CD14-positive monocyte (primary cell): ENCODE measurements around the gene CCDC8. TPM values are rescaled to one million over a fixed set of nuclear protein-coding genes. Genes with fewer than 3 reads are reported as not detected.
"Not testable (repeated sequence)": the region's sequence is repeated elsewhere in the genome, so short reads cannot be mapped to it uniquely, and the experiment has no call there.

Experiments
- DNase-seq, 3 donors: peaks; one replicate each; pipeline ENCODE4 v3.0.0-alpha.2; 2011 to 2022
- H2AFZ ChIP-seq: 2 replicates; pipeline ENCODE4 v1.6.0; 2012; ENCODE audit warnings: mild to moderate bottlenecking, low read depth, low read length, inconsistent platforms; ENCODE audit not compliant: insufficient read depth, poor library complexity, severe bottlenecking
- H3K27ac ChIP-seq, 2 donors: 1 replicate in 1 of 2; 2 replicates in 1 of 2; pipeline ENCODE4 v1.5.1; 2012 to 2013; ENCODE audit warnings: low read length in 2 of 2, control low read depth in 1 of 2, inconsistent platforms in 1 of 2, low read depth in 1 of 2, mild to moderate bottlenecking in 1 of 2
- H3K27me3 ChIP-seq, 2 donors: one replicate each; pipeline versions ENCODE4 v1.6.0 to v1.6.1; 2011 to 2013; ENCODE audit warnings: low read length in 2 of 2; ENCODE audit not compliant: control insufficient read depth in 2 of 2, insufficient read depth in 2 of 2
- H3K36me3 ChIP-seq, 2 donors: replicated peaks in 1 of 2; 1 replicate in 1 of 2; 2 replicates in 1 of 2; pipeline versions ENCODE4 v1.5.1 to v1.6.1; 2012 to 2013; ENCODE audit warnings: low read length in 2 of 2, control low read depth in 1 of 2, inconsistent platforms in 1 of 2, mild to moderate bottlenecking in 1 of 2; ENCODE audit not compliant: insufficient read depth in 2 of 2, control insufficient read depth in 1 of 2
- H3K4me1 ChIP-seq, 2 donors: 1 replicate in 1 of 2; 2 replicates in 1 of 2; pipeline versions ENCODE4 v1.5.1 to v1.6.1; 2012 to 2013; ENCODE audit warnings: low read length in 2 of 2, control low read depth in 1 of 2, inconsistent platforms in 1 of 2, mild to moderate bottlenecking in 1 of 2, moderate library complexity in 1 of 2; ENCODE audit not compliant: insufficient read depth in 2 of 2, control insufficient read depth in 1 of 2
- H3K4me2 ChIP-seq: replicated peaks from 2 replicates; pipeline ENCODE3; 2012; ENCODE audit warnings: low read length, moderate library complexity, mild to moderate bottlenecking; ENCODE audit not compliant: poor library complexity, severe bottlenecking; ENCODE audit errors: extremely low read depth
- H3K4me3 ChIP-seq, 3 experiments: fragments of 200-600 bp in 1 of 3; sonication (generic) in 1 of 3; replicated peaks in 1 of 3; 1 replicate in 2 of 3; 2 replicates in 1 of 3; pipeline ENCODE4 v1.5.1; 2011 to 2013; ENCODE audit warnings: low read length in 3 of 3, mild to moderate bottlenecking in 3 of 3, control low read depth in 2 of 3, low read depth in 2 of 3, inconsistent platforms in 1 of 3, moderate library complexity in 1 of 3
- H3K79me2 ChIP-seq: 2 replicates; pipeline ENCODE4 v1.6.0; 2012; ENCODE audit warnings: mild to moderate bottlenecking, control low read depth, inconsistent platforms, low read length, moderate library complexity; ENCODE audit not compliant: insufficient read depth
- H3K9ac ChIP-seq: 2 replicates; pipeline ENCODE4 v1.6.0; 2017; ENCODE audit warnings: low read length, mild to moderate bottlenecking; ENCODE audit not compliant: insufficient read depth, poor library complexity, severe bottlenecking
- H3K9me3 ChIP-seq, 2 donors: replicated peaks in 1 of 2; 1 replicate in 1 of 2; 2 replicates in 1 of 2; pipeline versions ENCODE4 v1.5.1 to v1.6.1; 2012 to 2013; ENCODE audit warnings: low read length in 2 of 2, control low read depth in 1 of 2; ENCODE audit not compliant: control insufficient read depth in 1 of 2, insufficient read depth in 1 of 2
- H4K20me1 ChIP-seq: 2 replicates; pipeline ENCODE4 v1.6.0; 2012; ENCODE audit warnings: mild to moderate bottlenecking, low read length, control low read depth, moderate library complexity; ENCODE audit not compliant: insufficient read depth
- H3K27ac Mint-ChIP-seq, 7 donors: one replicate each; pipeline ENCODE4 v1.8.0; 2020; ENCODE audit warnings: mild to moderate bottlenecking in 7 of 7, mixed read lengths in 7 of 7, moderate library complexity in 6 of 7, inconsistent platforms in 2 of 7
- H3K27me3 Mint-ChIP-seq, 3 donors: one replicate each; pipeline ENCODE4 v1.8.0; 2021 to 2022; ENCODE audit warnings: low read depth in 3 of 3, mild to moderate bottlenecking in 3 of 3, mixed read lengths in 3 of 3, moderate library complexity in 3 of 3, inconsistent platforms in 1 of 3
- H3K36me3 Mint-ChIP-seq, 2 donors: one replicate each; pipeline ENCODE4 v1.8.0; 2020; ENCODE audit warnings: mixed read lengths in 2 of 2, inconsistent platforms in 1 of 2, mild to moderate bottlenecking in 1 of 2
- H3K4me1 Mint-ChIP-seq: one replicate; pipeline ENCODE4 v1.8.0; 2020; ENCODE audit warnings: mild to moderate bottlenecking, mixed read lengths
- H3K4me3 Mint-ChIP-seq, 2 donors: one replicate each; pipeline ENCODE4 v1.8.0; 2020; ENCODE audit warnings: mild to moderate bottlenecking in 2 of 2, mixed read lengths in 2 of 2, moderate library complexity in 1 of 2
- H3K9me3 Mint-ChIP-seq, 7 donors: one replicate each; pipeline ENCODE4 v1.8.0; 2020 to 2022; ENCODE audit warnings: mixed read lengths in 7 of 7, mild to moderate bottlenecking in 6 of 7, moderate library complexity in 6 of 7, inconsistent platforms in 2 of 7
- CTCF ChIP-seq: fragments of 200-600 bp; IDR thresholded peaks from one replicate; pipeline ENCODE4 v1.8.0; 2022; ENCODE audit warnings: antibody characterized with exemption, mild to moderate bottlenecking
- WGBS: methylation state at CpG from one replicate; pipeline ENCODE4 v1.1.5; 2013; ENCODE audit warnings: missing lambda C conversion rate; ENCODE audit not compliant: insufficient coverage; 5-methylcytosine and 5-hydroxymethylcytosine counted together
- intact Hi-C, 2 donors: fragments of 100-400 bp; cut with micrococcal nuclease; formaldehyde crosslinking; loops; one replicate each; pipeline versions ENCODE4 v1.15.0 to v1.15.1; 2023
- polyA plus RNA-seq, 3 donors: library from polyadenylated mRNA; depleted of rRNA in 1 of 3; unstranded in 2 of 3; stranded (reverse) in 1 of 3; fragments of 300-500 nt in 2 of 3; fragments of >200 nt in 1 of 3; fragmentation: Illumina TruSeq in 2 of 3; gene quantifications; 1 replicate in 2 of 3; 2 replicates in 1 of 3; pipeline ENCODE4 v1.2.3, GENCODE V29; 2012 to 2021

Gene CCDC8
- polyA plus RNA-seq, 3 donors = not detected

- no peak overlapping the region for H3K4me2 ChIP-seq
- peaks cover 0 to 13% (median 2%) of the 10 kb centered on the region in 7 donors for H3K9me3 Mint-ChIP-seq
- no peaks in the 10 kb centered on the region for H3K4me1 Mint-ChIP-seq
- peaks cover 50 to 64% (median 51%) of the 10 kb centered on the region in 3 donors for H3K27me3 Mint-ChIP-seq
- no peaks in the 10 kb centered on the region for H3K9me3 ChIP-seq
- H3K27ac ChIP-seq = no peak overlapping the region
- no peaks in the 10 kb centered on the region for H3K36me3 ChIP-seq
- WGBS = 86% methylated on average over 7 of the region's 7 CpGs
- H3K9ac ChIP-seq = no peak overlapping the region
- no peak overlapping the region for H3K27ac Mint-ChIP-seq
- intact Hi-C loops = no loop called here
- H3K27me3 ChIP-seq = peaks cover 11 to 37% of the 10 kb centered on the region in 2 donors
- no peaks in the 10 kb centered on the region for H3K79me2 ChIP-seq
- no peak for DNase-seq
- no peaks in the 10 kb centered on the region for H3K36me3 Mint-ChIP-seq
- no peak overlapping the region for H3K4me3 Mint-ChIP-seq
- no peaks in the 10 kb centered on the region for H4K20me1 ChIP-seq
- H3K4me3 ChIP-seq = no peak overlapping the region
- no peak for TF ChIP-seq CTCF
- no peaks in the 10 kb centered on the region for H3K4me1 ChIP-seq
- no peak overlapping the region for H2AFZ ChIP-seq
Observed at GRCh38 chr19:46420056-46420455, 6.7 kb upstream of the CCDC8 start.

GRCh38 chr19:46415804-46416709, 2.7 kb upstream of the CCDC8 start:
- H3K9me3 ChIP-seq, H3K9ac ChIP-seq, H4K20me1 ChIP-seq, H3K27ac ChIP-seq, intact Hi-C loops, H3K4me3 ChIP-seq, H3K36me3 ChIP-seq, H3K4me2 ChIP-seq, H3K4me1 Mint-ChIP-seq, H3K79me2 ChIP-seq, H3K36me3 Mint-ChIP-seq, DNase-seq, H3K4me1 ChIP-seq, H2AFZ ChIP-seq: not testable (repeated sequence)
- WGBS = 33% methylated on average over 18 of the region's 53 CpGs
- H3K27me3 Mint-ChIP-seq = peaks cover 70 to 85% (median 80%) of the 10 kb centered on the region in 3 donors
- peaks cover 0 to 27% (median 10%) of the 10 kb centered on the region in 7 donors for H3K9me3 Mint-ChIP-seq
- peak overlapping the region in 1 of 7 donors; percentile 68 for H3K27ac Mint-ChIP-seq
- peak overlapping the region in 1 of 2 donors; percentile 77 for H3K4me3 Mint-ChIP-seq
- peaks cover 11 to 69% of the 10 kb centered on the region in 2 donors for H3K27me3 ChIP-seq

- intact Hi-C loops, H3K9ac ChIP-seq, H3K4me1 ChIP-seq, H3K4me3 ChIP-seq, H3K36me3 ChIP-seq, H3K9me3 ChIP-seq, H3K4me1 Mint-ChIP-seq, H3K79me2 ChIP-seq, H3K4me2 ChIP-seq, H2AFZ ChIP-seq, H3K27ac Mint-ChIP-seq, H3K27ac ChIP-seq, H3K36me3 Mint-ChIP-seq, H4K20me1 ChIP-seq, DNase-seq: not testable (repeated sequence)
- peak overlapping the region in 1 of 2 donors; percentile 53 for H3K4me3 Mint-ChIP-seq
- 96% methylated on average over 21 of the region's 22 CpGs for WGBS
- peaks cover 11 to 71% of the 10 kb centered on the region in 2 donors for H3K27me3 ChIP-seq
- H3K27me3 Mint-ChIP-seq = peaks cover 74 to 95% (median 82%) of the 10 kb centered on the region in 3 donors
- peaks cover 0 to 27% (median 9%) of the 10 kb centered on the region in 7 donors for H3K9me3 Mint-ChIP-seq
Observed at GRCh38 chr19:46414899-46415298, 1.5 kb upstream of the CCDC8 start.
